ENCODE measurements around the gene MAP7D3.

The MAP7D3 gene

GRCh38 chrX:136260776-136261175 is 9.6 kb upstream of the MAP7D3 start (continued):
- no peak for TF ChIP-seq AEBP2 (tag by site-specific recombination; IDR thresholded peaks at IDR 0.05; ENCODE audit: borderline replicate concordance)
- TF ChIP-seq SCRT1 (tag by site-specific recombination; IDR thresholded peaks at IDR 0.05; ENCODE audit: borderline replicate concordance), result no peak
- no peak for TF ChIP-seq ZNF529 (tag by site-specific recombination; IDR thresholded peaks at IDR 0.05; ENCODE audit: insufficient replicate concordance)
- TF ChIP-seq YY2 (tag by site-specific recombination; IDR thresholded peaks at IDR 0.05), result no peak
- TF ChIP-seq ZNF521 (tag by site-specific recombination; IDR thresholded peaks at IDR 0.05), result no peak
- TF ChIP-seq WT1 (tag by site-specific recombination; IDR thresholded peaks at IDR 0.05), result no peak
- no peak for TF ChIP-seq ZNF585B (tag by site-specific recombination; IDR thresholded peaks at IDR 0.05)

- Histone ChIP-seq H3K36me3 (ENCODE audit: control insufficient read depth in 2 of 2, insufficient read depth in 1 of 2, low read length in 2 of 2) (no peaks in the 10 kb centered on the region), H3K9me3 (ENCODE audit: control insufficient read depth, insufficient read depth, low read depth, low read length) (no peaks in the 10 kb centered on the region), H3K27ac (ENCODE audit: extremely low read depth, low read depth, low read length) (no peak overlapping the region), H3K4me1 (ENCODE audit: control insufficient read depth, insufficient read depth, low read length) (no peaks in the 10 kb centered on the region), H3K4me3 (ENCODE audit: low read depth, low read length) (no peak overlapping the region)
- ChIA-PET CTCF (no interaction called here), POLR2A (no interaction called here)
- TF ChIP-seq ZNF707 (tag by site-specific recombination; IDR thresholded peaks at IDR 0.05) (no peak), HOXD13 (CRISPR knock-in tag; IDR thresholded peaks at IDR 0.05; ENCODE audit: borderline replicate concordance) (no peak), ZNF518A (tag by site-specific recombination; conservative IDR thresholded peaks at IDR 0.05; ENCODE audit: low read depth) (no peak), ZFHX2 (tag by site-specific recombination; conservative IDR thresholded peaks at IDR 0.05) (no peak), ZNF664 (tag by site-specific recombination; IDR thresholded peaks at IDR 0.05) (no peak), ZNF514 (tag by site-specific recombination; IDR thresholded peaks at IDR 0.05) (no peak)
These were observed 8.3 kb upstream of the MAP7D3 start for GRCh38 chrX:136259543-136259942.

GRCh38 chrX:136258951-136259350 is 7.8 kb upstream of the MAP7D3 start:
- Histone ChIP-seq H3K4me1 (ENCODE audit: control insufficient read depth, insufficient read depth, low read length) (no peaks in the 10 kb centered on the region), H3K4me3 (ENCODE audit: low read depth, low read length) (no peak overlapping the region), H3K9me3 (ENCODE audit: control insufficient read depth, insufficient read depth, low read depth, low read length) (no peaks in the 10 kb centered on the region), H3K27ac (ENCODE audit: extremely low read depth, low read depth, low read length) (no peak overlapping the region), H3K36me3 (ENCODE audit: control insufficient read depth in 2 of 2, insufficient read depth in 1 of 2, low read length in 2 of 2) (no peaks in the 10 kb centered on the region)
- CTCF ChIA-PET, result interaction anchor here (0.5 to 4.3 kb wide), 4 partner anchors 10 to 271 kb away, joined by 3 to 25 read pairs (median 4); no protein-coding TSS in a partner anchor
- POLR2A ChIA-PET, result no interaction called here
- no peak for TF ChIP-seq ZNF791 (tag by site-specific recombination; IDR thresholded peaks at IDR 0.05)
- no peak for TF ChIP-seq ZNF223 (tag by site-specific recombination; IDR thresholded peaks at IDR 0.05)
- no peak for TF ChIP-seq ZNF600 (tag by site-specific recombination; IDR thresholded peaks at IDR 0.05)
- TF ChIP-seq ZNF362 (tag by site-specific recombination; IDR thresholded peaks at IDR 0.05), result no peak
- no peak for TF ChIP-seq ZNF341 (tag by site-specific recombination; IDR thresholded peaks at IDR 0.05; ENCODE audit: low read depth)
- no peak for TF ChIP-seq ZNF266 (tag by site-specific recombination; IDR thresholded peaks at IDR 0.05; ENCODE audit: low read depth)
- no peak for TF ChIP-seq ZNF776 (tag by site-specific recombination; IDR thresholded peaks at IDR 0.05; ENCODE audit: borderline replicate concordance)
- no peak for TF ChIP-seq ZBTB10 (tag by site-specific recombination; IDR thresholded peaks at IDR 0.05)

Measured in HEK293 (cell line).